PC-3 (cell line): ENCODE measurements around the gene PIGZ.

Experiments used
- EZH2phosphoT487 ChIP-seq: fragments of 300-600 bp; sonication (generic); IDR thresholded peaks from 2 replicates; pipeline ENCODE4 v1.6.1; 2018; ENCODE audit warnings: mild to moderate bottlenecking, antibody characterized with exemption, low read length, borderline replicate concordance
- TF ChIP-seq, protein P1 (sequence below): fragments of 300-600 bp; sonication (generic); conservative IDR thresholded peaks from 2 replicates; pipeline ENCODE4 v1.5.1; 2017; ENCODE audit warnings: antibody characterized with exemption, low read depth, mild to moderate bottlenecking, low read length

DNA sequence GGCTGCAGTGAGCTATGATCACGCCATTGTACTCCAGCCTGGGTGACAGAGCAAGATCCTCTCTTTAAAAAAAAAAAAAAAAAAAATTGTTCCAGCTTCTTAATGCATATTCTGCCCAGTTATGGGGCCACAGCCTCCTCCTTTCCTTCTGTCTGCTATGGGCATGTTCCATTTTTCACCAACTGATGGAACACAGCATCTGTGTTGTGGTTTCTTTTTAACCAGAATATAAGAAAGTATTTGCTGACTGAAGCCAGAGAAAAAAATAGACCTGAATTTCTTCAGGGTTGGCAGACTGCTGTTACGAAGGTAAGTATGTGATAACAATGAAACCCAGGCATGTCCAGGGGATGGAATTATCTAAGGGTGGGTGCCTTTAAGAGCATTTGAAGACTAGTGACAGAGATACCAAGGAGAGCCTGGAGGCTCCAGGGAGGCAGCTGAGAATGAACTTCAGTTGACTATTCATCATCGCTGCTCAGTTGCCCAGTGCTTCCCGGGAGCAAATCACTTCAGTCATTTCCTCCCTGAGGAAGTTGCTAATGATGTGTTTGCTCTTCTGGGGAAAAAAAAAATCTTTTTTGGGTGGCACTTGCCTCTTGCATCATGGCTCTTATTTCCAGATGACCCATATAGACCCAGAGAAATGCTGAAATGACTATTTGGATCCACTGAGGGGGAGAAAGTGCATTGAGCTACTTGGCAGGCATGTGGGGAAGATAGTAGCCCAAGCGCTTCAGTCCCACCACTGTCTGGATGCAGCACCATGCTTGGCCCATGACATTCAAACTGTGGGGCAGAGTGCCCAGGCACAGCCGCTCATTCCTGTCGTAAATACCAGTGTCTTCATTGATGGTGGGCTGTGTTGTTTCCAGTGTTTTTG, 40.8 kb downstream of the PIGZ start:
- TF ChIP-seq, protein P1, sequence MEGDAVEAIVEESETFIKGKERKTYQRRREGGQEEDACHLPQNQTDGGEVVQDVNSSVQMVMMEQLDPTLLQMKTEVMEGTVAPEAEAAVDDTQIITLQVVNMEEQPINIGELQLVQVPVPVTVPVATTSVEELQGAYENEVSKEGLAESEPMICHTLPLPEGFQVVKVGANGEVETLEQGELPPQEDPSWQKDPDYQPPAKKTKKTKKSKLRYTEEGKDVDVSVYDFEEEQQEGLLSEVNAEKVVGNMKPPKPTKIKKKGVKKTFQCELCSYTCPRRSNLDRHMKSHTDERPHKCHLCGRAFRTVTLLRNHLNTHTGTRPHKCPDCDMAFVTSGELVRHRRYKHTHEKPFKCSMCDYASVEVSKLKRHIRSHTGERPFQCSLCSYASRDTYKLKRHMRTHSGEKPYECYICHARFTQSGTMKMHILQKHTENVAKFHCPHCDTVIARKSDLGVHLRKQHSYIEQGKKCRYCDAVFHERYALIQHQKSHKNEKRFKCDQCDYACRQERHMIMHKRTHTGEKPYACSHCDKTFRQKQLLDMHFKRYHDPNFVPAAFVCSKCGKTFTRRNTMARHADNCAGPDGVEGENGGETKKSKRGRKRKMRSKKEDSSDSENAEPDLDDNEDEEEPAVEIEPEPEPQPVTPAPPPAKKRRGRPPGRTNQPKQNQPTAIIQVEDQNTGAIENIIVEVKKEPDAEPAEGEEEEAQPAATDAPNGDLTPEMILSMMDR: no peak
- TF ChIP-seq EZH2phosphoT487: no peak
